ENCODE data around the gene SMYD3. TPM values are rescaled to one million over a fixed set of nuclear protein-coding genes. Genes with fewer than 3 reads are reported as not detected.

SMYD3 gene
- total and polyA plus RNA-seq, 2 of the 4 experiments (the other 2 are of a cell fraction), result 26.5 to 37.6 TPM

DNA sequence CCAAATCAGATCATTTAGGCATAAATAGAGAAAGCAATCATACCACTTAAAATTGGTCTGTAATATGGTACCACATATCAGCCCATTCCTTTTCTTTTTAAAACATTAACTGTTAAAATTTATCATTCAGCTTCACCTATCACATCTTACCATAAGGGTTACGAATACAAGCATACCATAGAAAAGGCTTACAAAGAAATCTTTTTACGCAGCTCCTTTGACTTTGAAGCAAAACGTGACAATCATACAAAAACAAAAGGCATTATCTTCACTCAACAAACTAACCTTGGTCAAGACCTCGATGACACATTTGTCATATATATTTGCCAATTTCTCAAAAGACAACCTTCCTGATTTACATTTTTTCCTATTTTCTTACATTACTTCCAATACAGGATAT lies 169.0 kb downstream of the SMYD3 start:
- Histone ChIP-seq H2AFZ (replicated peaks; ENCODE audit: low read length, poor library complexity) (no peak overlapping the region), H3K9ac (ENCODE audit: low read depth, low read length) (no peak overlapping the region), H3K4me2 (ENCODE audit: low read depth, low read length) (no peak overlapping the region), H2BK5ac (ENCODE audit: low read depth, low read length, poor library complexity, severe bottlenecking) (no peak overlapping the region), H4K20me1 (ENCODE audit: insufficient read depth, low read length) (no peaks in the 10 kb centered on the region), H3K9me3 (ENCODE audit: control insufficient read depth, insufficient read depth, low read length) (peaks cover 3% of the 10 kb centered on the region; the same call in 1 of the 2 replicates), H3K56ac (ENCODE audit: extremely low read depth, insufficient read depth, low read length) (no peak overlapping the region), H3K4me3 (ENCODE audit: insufficient read depth, low read depth, low read length) (no peak overlapping the region), H2BK120ac (ENCODE audit: low read depth, low read length) (no peak overlapping the region), H2AK5ac (ENCODE audit: low read depth, low read length) (no peak overlapping the region), H3K27ac (ENCODE audit: insufficient read depth, low read length) (no peak overlapping the region), H3K18ac (ENCODE audit: low read depth, low read length) (no peak overlapping the region), H3K23ac (ENCODE audit: low read depth, low read length) (no peak overlapping the region), H3K36me3 (ENCODE audit: control insufficient read depth, insufficient read depth, low read length) (no peaks in the 10 kb centered on the region), H3K4ac (ENCODE audit: low read depth, low read length) (no peak overlapping the region), H2BK20ac (ENCODE audit: low read depth, low read length) (no peak overlapping the region), H4K91ac (ENCODE audit: insufficient read depth, low read depth, low read length) (no peak overlapping the region), H4K8ac (ENCODE audit: low read depth in 2 of 2, low read length in 2 of 2) (no peak overlapping the region), H3K4me1 (ENCODE audit: control insufficient read depth, insufficient read depth, low read length) (no peaks in the 10 kb centered on the region), H2AK9ac (replicated peaks; ENCODE audit: low read depth, low read length, poor library complexity) (no peak overlapping the region), H3K79me1 (ENCODE audit: low read depth in 1 of 2, low read length in 2 of 2) (no peaks in the 10 kb centered on the region), H4K5ac (ENCODE audit: low read depth, low read length) (no peak overlapping the region), H3K14ac (replicated peaks; ENCODE audit: low read depth, low read length) (no peak overlapping the region), H3K27me3 (ENCODE audit: control insufficient read depth, insufficient read depth, low read length) (no peaks in the 10 kb centered on the region), H3K9me1 (ENCODE audit: insufficient read depth, low read length) (peaks cover 2% of the 10 kb centered on the region; the same call in 1 of the 2 replicates), H2BK15ac (ENCODE audit: low read depth, low read length) (no peak overlapping the region)
- 100% methylated on average over 1 of the region's 4 CpGs; no CpG with 5 or more reads in 1 of the 2 experiments for WGBS, 2 experiments (ENCODE audit: extremely low coverage in 2 of 2, insufficient read length in 1 of 2)
- no TSS peak for BruUV-seq (replicated peaks)
- intact Hi-C loops (cut with micrococcal nuclease), result no loop called here
- ChIA-PET CTCF (interaction anchor here (0.8 kb wide), 1 partner anchor 18 kb away, joined by 3 read pairs; no protein-coding TSS in a partner anchor), POLR2A (ENCODE audit: unreplicated experiment) (interaction anchor here (0.6 kb wide), 1 partner anchor 9 kb away, joined by 3 read pairs; no protein-coding TSS in a partner anchor)
- DNase-seq (no peak), ATAC-seq (ENCODE audit: low read depth) (no peak)
- dilution Hi-C loops (cut with HindIII; ENCODE audit: low sequenced_read_pairs, unreplicated experiment), result no loop called here
- in situ Hi-C loops (cut with MboI; ENCODE audit: low sequenced_read_pairs), result no loop called here
- TF ChIP-seq FOS (IDR thresholded peaks at IDR 0.05; ENCODE audit: low read depth, low read length) (no peak), MAFK (IDR thresholded peaks at IDR 0.05; ENCODE audit: low read depth, low read length) (no peak), SMC3 (IDR thresholded peaks at IDR 0.05; ENCODE audit: low read depth, low read length) (no peak), RAD21 (IDR thresholded peaks at IDR 0.05; ENCODE audit: low read length) (no peak), MXI1 (IDR thresholded peaks at IDR 0.05; ENCODE audit: borderline replicate concordance, low read depth, low read length) (no peak), CHD1 (IDR thresholded peaks at IDR 0.05; ENCODE audit: low read depth, low read length) (no peak), MAZ (IDR thresholded peaks at IDR 0.05; ENCODE audit: borderline replicate concordance, low read depth, low read length) (no peak)
- TF ChIP-seq, protein P1, sequence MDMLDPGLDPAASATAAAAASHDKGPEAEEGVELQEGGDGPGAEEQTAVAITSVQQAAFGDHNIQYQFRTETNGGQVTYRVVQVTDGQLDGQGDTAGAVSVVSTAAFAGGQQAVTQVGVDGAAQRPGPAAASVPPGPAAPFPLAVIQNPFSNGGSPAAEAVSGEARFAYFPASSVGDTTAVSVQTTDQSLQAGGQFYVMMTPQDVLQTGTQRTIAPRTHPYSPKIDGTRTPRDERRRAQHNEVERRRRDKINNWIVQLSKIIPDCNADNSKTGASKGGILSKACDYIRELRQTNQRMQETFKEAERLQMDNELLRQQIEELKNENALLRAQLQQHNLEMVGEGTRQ (IDR thresholded peaks at IDR 0.05; ENCODE audit: low read depth, low read length), result no peak
- TF ChIP-seq, protein P2, sequence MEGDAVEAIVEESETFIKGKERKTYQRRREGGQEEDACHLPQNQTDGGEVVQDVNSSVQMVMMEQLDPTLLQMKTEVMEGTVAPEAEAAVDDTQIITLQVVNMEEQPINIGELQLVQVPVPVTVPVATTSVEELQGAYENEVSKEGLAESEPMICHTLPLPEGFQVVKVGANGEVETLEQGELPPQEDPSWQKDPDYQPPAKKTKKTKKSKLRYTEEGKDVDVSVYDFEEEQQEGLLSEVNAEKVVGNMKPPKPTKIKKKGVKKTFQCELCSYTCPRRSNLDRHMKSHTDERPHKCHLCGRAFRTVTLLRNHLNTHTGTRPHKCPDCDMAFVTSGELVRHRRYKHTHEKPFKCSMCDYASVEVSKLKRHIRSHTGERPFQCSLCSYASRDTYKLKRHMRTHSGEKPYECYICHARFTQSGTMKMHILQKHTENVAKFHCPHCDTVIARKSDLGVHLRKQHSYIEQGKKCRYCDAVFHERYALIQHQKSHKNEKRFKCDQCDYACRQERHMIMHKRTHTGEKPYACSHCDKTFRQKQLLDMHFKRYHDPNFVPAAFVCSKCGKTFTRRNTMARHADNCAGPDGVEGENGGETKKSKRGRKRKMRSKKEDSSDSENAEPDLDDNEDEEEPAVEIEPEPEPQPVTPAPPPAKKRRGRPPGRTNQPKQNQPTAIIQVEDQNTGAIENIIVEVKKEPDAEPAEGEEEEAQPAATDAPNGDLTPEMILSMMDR (conservative IDR thresholded peaks at IDR 0.05; ENCODE audit: low read depth, low read length), result no peak
